Measurements from ENCODE around the gene TMEM187. TPM values are rescaled to one million over a fixed set of nuclear protein-coding genes. Genes with fewer than 3 reads are reported as not detected.
A peak's percentile ranks its signal among the peaks of the same experiment; 100 is the strongest.

TMEM187 gene, protein sequence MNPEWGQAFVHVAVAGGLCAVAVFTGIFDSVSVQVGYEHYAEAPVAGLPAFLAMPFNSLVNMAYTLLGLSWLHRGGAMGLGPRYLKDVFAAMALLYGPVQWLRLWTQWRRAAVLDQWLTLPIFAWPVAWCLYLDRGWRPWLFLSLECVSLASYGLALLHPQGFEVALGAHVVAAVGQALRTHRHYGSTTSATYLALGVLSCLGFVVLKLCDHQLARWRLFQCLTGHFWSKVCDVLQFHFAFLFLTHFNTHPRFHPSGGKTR
- 10 to 100 TPM in 1 of 4 donors, 1 to 10 TPM in 3; 3.8 to 10.7 (median 8.7) TPM for total RNA-seq

DNA sequence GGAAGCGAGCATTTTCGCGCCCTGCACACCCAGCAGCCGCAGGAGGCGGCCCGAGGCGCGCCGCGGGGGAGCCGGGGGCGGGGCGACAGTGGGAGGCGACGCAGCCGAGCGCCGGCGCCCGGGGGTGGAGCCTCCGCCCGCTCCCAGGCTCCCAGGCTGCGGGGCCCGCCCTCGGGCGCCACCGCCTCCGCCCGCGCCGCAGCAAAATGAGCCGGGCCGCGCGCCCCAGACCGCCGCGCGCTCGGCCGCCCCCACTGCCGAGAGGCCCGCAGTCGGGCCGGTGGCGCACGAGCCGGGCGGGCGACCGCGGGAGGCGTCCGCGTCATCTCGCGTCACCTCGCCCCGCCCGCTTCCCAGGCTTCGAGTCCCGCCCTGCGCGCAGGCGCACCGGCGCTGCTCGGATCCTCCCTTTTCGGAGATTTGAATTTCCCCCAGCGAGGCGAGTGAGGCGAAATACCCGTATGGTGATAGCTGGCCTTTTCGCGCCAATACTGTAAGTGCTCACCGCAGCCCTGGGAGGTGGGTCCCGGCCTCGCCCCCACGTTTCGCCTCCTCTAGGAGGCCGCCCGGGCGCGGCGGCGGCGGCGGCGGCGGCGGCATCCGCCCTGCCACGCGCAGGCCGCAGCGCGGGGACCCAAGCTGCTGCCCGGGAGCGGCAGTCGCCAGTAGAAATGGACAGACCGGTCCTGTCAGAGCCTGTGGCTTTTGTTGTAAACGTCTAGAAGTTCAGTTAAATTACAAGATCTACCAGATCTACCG lies at the start of gene TMEM187:
TSS of gene TMEM187 (plus strand) at position 387 of the 759 bp plus-strand sequence. CDS start 9,309 bp downstream, outside the sequence.
- Histone ChIP-seq H3K27ac (peak within 1 kb of the TSS; percentile 98 to 100 (median 99)), H3K4me1 (peaks cover 18 to 30% of the 10 kb centered on the region in 2 donors), H3K9me3 (no peaks in the 10 kb centered on the region), H3K36me3 (no peaks in the 10 kb centered on the region), H3K27me3 (no peaks in the 10 kb centered on the region), H3K4me3 (replicated peaks in 1 of 3) (peak within 1 kb of the TSS; percentile 19 to 92 (median 66))
- peak in 1 of 2 donors; percentile 70 for TF ChIP-seq POLR2A (IDR thresholded peaks at IDR 0.05)
- TF ChIP-seq, protein P1, sequence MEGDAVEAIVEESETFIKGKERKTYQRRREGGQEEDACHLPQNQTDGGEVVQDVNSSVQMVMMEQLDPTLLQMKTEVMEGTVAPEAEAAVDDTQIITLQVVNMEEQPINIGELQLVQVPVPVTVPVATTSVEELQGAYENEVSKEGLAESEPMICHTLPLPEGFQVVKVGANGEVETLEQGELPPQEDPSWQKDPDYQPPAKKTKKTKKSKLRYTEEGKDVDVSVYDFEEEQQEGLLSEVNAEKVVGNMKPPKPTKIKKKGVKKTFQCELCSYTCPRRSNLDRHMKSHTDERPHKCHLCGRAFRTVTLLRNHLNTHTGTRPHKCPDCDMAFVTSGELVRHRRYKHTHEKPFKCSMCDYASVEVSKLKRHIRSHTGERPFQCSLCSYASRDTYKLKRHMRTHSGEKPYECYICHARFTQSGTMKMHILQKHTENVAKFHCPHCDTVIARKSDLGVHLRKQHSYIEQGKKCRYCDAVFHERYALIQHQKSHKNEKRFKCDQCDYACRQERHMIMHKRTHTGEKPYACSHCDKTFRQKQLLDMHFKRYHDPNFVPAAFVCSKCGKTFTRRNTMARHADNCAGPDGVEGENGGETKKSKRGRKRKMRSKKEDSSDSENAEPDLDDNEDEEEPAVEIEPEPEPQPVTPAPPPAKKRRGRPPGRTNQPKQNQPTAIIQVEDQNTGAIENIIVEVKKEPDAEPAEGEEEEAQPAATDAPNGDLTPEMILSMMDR (IDR thresholded peaks at IDR 0.05), result no peak
- DNase-seq, result peak; percentile 81
- 0 to 2% methylated on average over 10 to 17 of the region's 103 CpGs for whole genome bisulfite sequencing, 2 donors
- intact Hi-C loops (cut with DNase I), result no loop called here

DNA sequence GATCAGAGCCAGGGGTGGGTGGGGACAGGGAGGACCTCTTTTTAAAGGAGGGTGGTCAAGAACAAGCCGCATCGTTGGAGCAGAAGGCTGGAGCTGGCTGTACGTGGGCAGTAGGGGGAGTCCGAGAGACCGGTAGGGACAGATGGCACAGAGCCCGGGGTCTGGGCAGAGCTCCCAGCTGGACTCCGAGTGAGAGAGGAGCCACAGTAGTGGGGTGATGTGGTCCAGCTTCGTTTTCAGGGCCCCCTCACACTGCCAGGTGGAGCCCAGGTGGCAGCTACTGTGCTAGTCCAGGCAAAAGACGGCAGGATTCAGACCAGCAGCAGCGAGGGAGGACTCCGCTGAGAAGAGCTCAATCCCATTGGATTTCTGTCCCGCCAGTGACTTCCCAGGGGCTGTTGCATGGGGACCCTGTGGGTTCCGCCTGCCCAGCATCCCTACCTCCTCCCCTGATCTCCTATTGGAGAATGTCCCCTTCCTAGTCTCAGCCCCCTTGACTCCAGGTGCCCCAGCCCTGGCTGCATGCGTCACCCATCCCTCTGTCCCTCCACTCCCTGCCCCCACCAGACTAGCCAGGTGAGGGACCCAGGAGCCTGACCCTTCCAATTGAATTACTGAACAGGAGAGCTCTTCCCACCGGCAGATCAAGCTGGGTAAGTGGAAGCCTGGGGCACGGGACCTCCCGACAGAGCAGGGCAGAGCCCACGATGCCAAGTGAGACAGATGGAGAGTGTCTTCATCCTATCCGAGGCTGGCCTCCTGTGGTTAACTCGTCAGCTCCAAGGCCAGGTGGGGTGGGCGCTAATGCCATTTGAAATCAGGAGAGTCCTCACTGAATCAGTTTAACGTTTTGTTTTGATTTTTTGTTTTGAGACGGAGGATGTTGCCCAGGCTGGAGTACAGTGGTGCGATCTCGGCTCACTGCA lies 49.4 kb upstream of the TMEM187 start:
- Histone ChIP-seq H3K27ac (no peak overlapping the region), H3K4me3 (replicated peaks in 1 of 3) (no peak overlapping the region), H3K9me3 (no peaks in the 10 kb centered on the region), H3K27me3 (no peaks in the 10 kb centered on the region), H3K4me1 (peaks cover 4 to 13% of the 10 kb centered on the region in 2 donors), H3K36me3 (no peaks in the 10 kb centered on the region)
- peak; percentile 83 to 87 for DNase-seq
- intact Hi-C loops (cut with DNase I), result no loop called here
- TF ChIP-seq, protein P1 (IDR thresholded peaks at IDR 0.05), result peak in 5 of 6 experiments; percentile 16 to 57 (median 41)
- TF ChIP-seq POLR2A (IDR thresholded peaks at IDR 0.05), result no peak
- 56 to 57% methylated on average over 9 to 21 of the region's 25 CpGs for WGBS, 2 donors

DNA sequence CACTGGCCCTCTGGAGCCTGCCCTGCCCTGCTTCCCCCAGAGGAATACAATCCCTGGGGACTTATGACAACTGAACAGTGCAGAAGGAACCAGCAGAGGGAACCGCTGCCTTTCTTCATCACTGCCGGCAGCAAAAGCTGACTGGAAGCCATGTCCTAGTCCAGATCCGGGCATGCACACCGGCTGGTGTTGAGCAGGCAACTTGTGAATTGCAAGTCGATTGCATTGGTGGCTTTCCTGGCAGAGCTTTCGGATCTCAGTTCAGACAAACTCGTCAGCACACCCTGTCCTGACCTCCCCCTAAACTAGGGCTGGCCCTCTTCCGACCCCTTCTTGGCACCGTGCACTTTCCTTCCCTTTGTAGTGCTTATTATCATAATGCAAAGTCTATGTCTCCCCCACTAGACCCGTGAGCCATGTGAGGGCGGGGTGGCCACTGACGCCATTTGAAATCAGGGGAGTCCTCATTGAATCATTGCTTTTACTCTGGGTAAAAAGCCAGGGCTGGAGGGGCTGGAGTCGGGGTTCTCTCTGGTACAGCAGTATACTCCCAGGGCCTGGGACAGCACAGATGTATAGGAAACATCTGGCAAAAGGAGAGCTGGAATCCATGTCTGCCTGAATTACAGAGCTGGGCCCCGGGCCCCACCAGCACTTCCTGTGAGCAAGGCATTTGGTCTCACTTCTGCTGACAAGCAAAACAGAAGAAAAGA lies 48.2 kb upstream of the TMEM187 start:
- Histone ChIP-seq H3K4me1 (peaks cover 4 to 20% of the 10 kb centered on the region in 2 donors), H3K36me3 (no peaks in the 10 kb centered on the region), H3K27me3 (no peaks in the 10 kb centered on the region), H3K27ac (no peak overlapping the region), H3K4me3 (replicated peaks in 1 of 3) (no peak overlapping the region), H3K9me3 (no peaks in the 10 kb centered on the region)
- intact Hi-C loops (cut with DNase I), result no loop called here
- DNase-seq, result no peak
- WGBS, 2 donors, result 48 to 60% methylated on average over 1 to 14 of the region's 14 CpGs
- TF ChIP-seq, protein P1 (IDR thresholded peaks at IDR 0.05), result no peak
- no peak for TF ChIP-seq POLR2A (IDR thresholded peaks at IDR 0.05)

DNA sequence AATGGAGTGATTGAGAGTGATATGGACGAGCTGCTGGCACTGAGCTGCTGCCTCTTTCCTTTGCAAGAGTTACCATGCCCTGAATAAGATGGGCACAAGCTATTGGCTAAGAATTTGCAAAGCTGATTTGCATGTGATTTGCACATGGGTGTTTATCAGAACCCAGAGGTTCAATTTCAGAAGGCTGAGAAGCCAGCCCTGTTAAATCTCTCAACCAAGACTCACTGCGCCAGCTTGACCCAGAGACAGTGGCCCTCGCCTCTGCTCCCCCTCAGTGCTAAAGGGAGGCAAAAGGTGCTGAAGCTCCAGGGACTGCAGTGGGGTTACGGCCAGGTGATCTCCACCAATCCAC lies 47.2 kb upstream of the TMEM187 start:
- H3K27me3 ChIP-seq, result no peaks in the 10 kb centered on the region
- no peaks in the 10 kb centered on the region for H3K9me3 ChIP-seq
- H3K36me3 ChIP-seq, result no peaks in the 10 kb centered on the region
- TF ChIP-seq, protein P1 (IDR thresholded peaks at IDR 0.05), result no peak
- no peak for TF ChIP-seq POLR2A (IDR thresholded peaks at IDR 0.05)
- H3K4me3 ChIP-seq (replicated peaks in 1 of 3), result no peak overlapping the region
- WGBS, 2 donors, result 88 to 90% methylated on average over 2 to 3 of the region's 4 CpGs
- intact Hi-C loops (cut with DNase I), result no loop called here
- no peak for DNase-seq
- no peak overlapping the region for H3K27ac ChIP-seq
- H3K4me1 ChIP-seq, result peaks cover 4 to 20% of the 10 kb centered on the region in 2 donors

Data from thyroid gland (tissue), 4 donors.